Measurements from ENCODE around the gene CIRBP.

GRCh38 chr19:1233115-1233667 lies 35.9 kb upstream of the CIRBP start:
- TF ChIP-seq CTCF (conservative IDR thresholded peaks at IDR 0.05; ENCODE audit: low read length) (no peak), EZH2phosphoT487 (IDR thresholded peaks at IDR 0.05; ENCODE audit: borderline replicate concordance, low read depth, low read length) (no peak)

All from OCI-LY7 (cell line).